ENCODE data around the gene UEVLD.

UEVLD gene

DNA sequence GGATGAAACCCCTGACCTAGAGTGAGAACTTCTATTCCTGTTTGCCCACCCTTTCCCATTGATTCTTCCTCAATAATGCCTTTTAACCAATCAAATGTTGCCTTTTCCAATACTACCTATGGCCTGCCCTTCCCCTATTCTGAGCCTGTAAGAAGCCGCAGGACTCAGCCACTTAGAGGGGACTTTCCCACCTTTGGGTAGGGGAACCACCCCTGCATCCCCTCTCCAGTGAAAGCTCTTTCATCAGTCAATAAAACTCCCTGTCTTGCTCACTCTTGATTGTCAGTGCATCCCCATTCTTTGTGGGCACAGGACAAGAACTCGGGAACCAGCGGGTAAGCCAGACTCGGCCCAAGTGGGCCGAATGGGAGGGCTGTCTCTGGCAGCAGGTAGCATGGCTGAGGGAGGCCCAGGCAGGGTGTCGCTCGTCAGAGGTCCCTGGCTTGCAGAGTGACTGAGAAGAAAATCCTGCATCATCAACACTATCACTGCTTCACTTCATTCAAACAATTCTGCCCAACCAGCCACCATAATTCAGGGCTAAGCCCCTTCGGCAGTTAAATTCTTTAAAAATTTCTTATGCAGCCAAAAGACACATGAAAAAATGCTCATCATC lies 102.5 kb downstream of the UEVLD start:
- no peak for TF ChIP-seq CREB1 (IDR thresholded peaks at IDR 0.05; ENCODE audit: low read depth)
- TF ChIP-seq NFIC (IDR thresholded peaks at IDR 0.05), result no peak
- no peak for TF ChIP-seq TCF12 (IDR thresholded peaks at IDR 0.05; ENCODE audit: low read depth)
- TF ChIP-seq, protein P1, sequence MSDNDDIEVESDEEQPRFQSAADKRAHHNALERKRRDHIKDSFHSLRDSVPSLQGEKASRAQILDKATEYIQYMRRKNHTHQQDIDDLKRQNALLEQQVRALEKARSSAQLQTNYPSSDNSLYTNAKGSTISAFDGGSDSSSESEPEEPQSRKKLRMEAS (IDR thresholded peaks at IDR 0.05), result no peak
- no peak for TF ChIP-seq FOXM1 (IDR thresholded peaks at IDR 0.05; ENCODE audit: borderline replicate concordance, low read depth)
- TF ChIP-seq, protein P2, sequence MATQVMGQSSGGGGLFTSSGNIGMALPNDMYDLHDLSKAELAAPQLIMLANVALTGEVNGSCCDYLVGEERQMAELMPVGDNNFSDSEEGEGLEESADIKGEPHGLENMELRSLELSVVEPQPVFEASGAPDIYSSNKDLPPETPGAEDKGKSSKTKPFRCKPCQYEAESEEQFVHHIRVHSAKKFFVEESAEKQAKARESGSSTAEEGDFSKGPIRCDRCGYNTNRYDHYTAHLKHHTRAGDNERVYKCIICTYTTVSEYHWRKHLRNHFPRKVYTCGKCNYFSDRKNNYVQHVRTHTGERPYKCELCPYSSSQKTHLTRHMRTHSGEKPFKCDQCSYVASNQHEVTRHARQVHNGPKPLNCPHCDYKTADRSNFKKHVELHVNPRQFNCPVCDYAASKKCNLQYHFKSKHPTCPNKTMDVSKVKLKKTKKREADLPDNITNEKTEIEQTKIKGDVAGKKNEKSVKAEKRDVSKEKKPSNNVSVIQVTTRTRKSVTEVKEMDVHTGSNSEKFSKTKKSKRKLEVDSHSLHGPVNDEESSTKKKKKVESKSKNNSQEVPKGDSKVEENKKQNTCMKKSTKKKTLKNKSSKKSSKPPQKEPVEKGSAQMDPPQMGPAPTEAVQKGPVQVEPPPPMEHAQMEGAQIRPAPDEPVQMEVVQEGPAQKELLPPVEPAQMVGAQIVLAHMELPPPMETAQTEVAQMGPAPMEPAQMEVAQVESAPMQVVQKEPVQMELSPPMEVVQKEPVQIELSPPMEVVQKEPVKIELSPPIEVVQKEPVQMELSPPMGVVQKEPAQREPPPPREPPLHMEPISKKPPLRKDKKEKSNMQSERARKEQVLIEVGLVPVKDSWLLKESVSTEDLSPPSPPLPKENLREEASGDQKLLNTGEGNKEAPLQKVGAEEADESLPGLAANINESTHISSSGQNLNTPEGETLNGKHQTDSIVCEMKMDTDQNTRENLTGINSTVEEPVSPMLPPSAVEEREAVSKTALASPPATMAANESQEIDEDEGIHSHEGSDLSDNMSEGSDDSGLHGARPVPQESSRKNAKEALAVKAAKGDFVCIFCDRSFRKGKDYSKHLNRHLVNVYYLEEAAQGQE (IDR thresholded peaks at IDR 0.05; ENCODE audit: low read depth), result no peak
- no peak for TF ChIP-seq RAD21 (IDR thresholded peaks at IDR 0.05; ENCODE audit: low read depth)
- no peak for TF ChIP-seq CEBPB (IDR thresholded peaks at IDR 0.05)
- TF ChIP-seq ZBTB7A (IDR thresholded peaks at IDR 0.05; ENCODE audit: low read depth), result no peak
- TF ChIP-seq YY1 (IDR thresholded peaks at IDR 0.05; ENCODE audit: low read depth), result no peak
- TF ChIP-seq TAF1 (IDR thresholded peaks at IDR 0.05; ENCODE audit: low read depth), result no peak
- no peak for TF ChIP-seq EP300 (IDR thresholded peaks at IDR 0.05; ENCODE audit: borderline replicate concordance)
- TF ChIP-seq, protein P3, sequence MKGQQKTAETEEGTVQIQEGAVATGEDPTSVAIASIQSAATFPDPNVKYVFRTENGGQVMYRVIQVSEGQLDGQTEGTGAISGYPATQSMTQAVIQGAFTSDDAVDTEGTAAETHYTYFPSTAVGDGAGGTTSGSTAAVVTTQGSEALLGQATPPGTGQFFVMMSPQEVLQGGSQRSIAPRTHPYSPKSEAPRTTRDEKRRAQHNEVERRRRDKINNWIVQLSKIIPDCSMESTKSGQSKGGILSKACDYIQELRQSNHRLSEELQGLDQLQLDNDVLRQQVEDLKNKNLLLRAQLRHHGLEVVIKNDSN (IDR thresholded peaks at IDR 0.05), result no peak
